ENCODE results near the gene ZNF107.
"Not testable (repeated sequence)": the region's sequence is repeated elsewhere in the genome, so short reads cannot be mapped to it uniquely, and the experiment has no call there.

ZNF107 gene

GRCh38 chr7:64738403-64738802, 72.5 kb downstream of the ZNF107 start:
- not testable (repeated sequence) for DNase-seq

- DNase-seq, result not testable (repeated sequence)
These were observed 73.0 kb downstream of the ZNF107 start for GRCh38 chr7:64738953-64739352.

- DNase-seq, result no peak
These were observed 78.7 kb downstream of the ZNF107 start for GRCh38 chr7:64744680-64745079.

- DNase-seq, result no peak
These were observed 81.9 kb downstream of the ZNF107 start for GRCh38 chr7:64747802-64748201.

- no peak for DNase-seq
These were observed 87.1 kb downstream of the ZNF107 start for GRCh38 chr7:64753032-64753431.

GRCh38 chr7:64755865-64756264, 89.9 kb downstream of the ZNF107 start:
- no peak for DNase-seq

GRCh38 chr7:64758151-64758550, 92.2 kb downstream of the ZNF107 start:
- DNase-seq, result no peak

Measured in NCI-H226 (cell line).